Activated CD8-positive, alpha-beta memory T cell treated with anti-CD3 and anti-CD28 coated beads for 36 hours (primary cell): Measurements from ENCODE around the gene DDX17. TPM values are rescaled to one million over a fixed set of nuclear protein-coding genes. Genes with fewer than 3 reads are reported as not detected.
"Not testable (repeated sequence)": the region's sequence is repeated elsewhere in the genome, so short reads cannot be mapped to it uniquely, and the experiment has no call there.

Source experiments
- CTCF ChIA-PET: fragments of 350-600 bp; sonication (Branson Sonifier 250); formaldehyde crosslinking; loops from one replicate; lab custom pipeline; 2021; ENCODE audit warnings: antibody characterized with exemption; lab: Charles Lee
- POLR2A ChIA-PET: fragments of 350-600 bp; sonication (Branson Sonifier 250); formaldehyde crosslinking; loops from one replicate; lab custom pipeline; 2021; ENCODE audit warnings: antibody characterized with exemption; lab: Charles Lee
- total RNA-seq, 2 experiments: library from RNA; stranded (reverse); gene quantifications; one replicate each; pipeline ENCODE4 v1.2.3, GENCODE V29; 2021

The DDX17 gene
- total RNA-seq, 2 experiments from 2014 or later, result 320 to 341 TPM

GRCh38 chr22:38471237-38471636 is 34.9 kb downstream of the DDX17 start:
- POLR2A ChIA-PET, result no interaction called here
- CTCF ChIA-PET, result no interaction called here

- POLR2A ChIA-PET, CTCF ChIA-PET: not testable (repeated sequence)
Observed at GRCh38 chr22:38470179-38470578, 35.9 kb downstream of the DDX17 start.

- POLR2A ChIA-PET, result no interaction called here
- CTCF ChIA-PET, result interaction anchor here (0.7 to 1.1 kb wide), 2 partner anchors 10 to 76 kb away, joined by 3 read pairs; no protein-coding TSS in a partner anchor
Observed at GRCh38 chr22:38469306-38469781, 36.8 kb downstream of the DDX17 start.

- ChIA-PET POLR2A (no interaction called here), CTCF (interaction anchor here (1.1 to 1.3 kb wide), 2 partner anchors 11 to 56 kb away, joined by 3 read pairs; no protein-coding TSS in a partner anchor)
Observed at GRCh38 chr22:38468443-38469305, 37.4 kb downstream of the DDX17 start.

- CTCF ChIA-PET, result interaction anchor here (1.1 to 1.3 kb wide), 2 partner anchors 12 to 55 kb away, joined by 3 read pairs; no protein-coding TSS in a partner anchor
Observed at GRCh38 chr22:38467904-38468442, 38.1 kb downstream of the DDX17 start, which contains the start of gene KDELR3. TSS of gene KDELR3 (plus strand) at chr22:38468096. CDS start at chr22:38468234, 138 bp downstream.

GRCh38 chr22:38467438-38467903 is 38.6 kb downstream of the DDX17 start:
- ChIA-PET POLR2A (no interaction called here), CTCF (interaction anchor here (1.3 kb wide), 1 partner anchor 54 kb away, joined by 3 read pairs; no protein-coding TSS in a partner anchor)

More at GRCh38 chr22:38467904-38468442, 38.1 kb downstream of the DDX17 start, which contains the start of gene KDELR3:
- POLR2A ChIA-PET, result no interaction called here

- ChIA-PET POLR2A (no interaction called here), CTCF (no interaction called here)
Observed at GRCh38 chr22:38465673-38466490, 40.2 kb downstream of the DDX17 start.

- ChIA-PET CTCF (interaction anchor here (0.7 kb wide), 3 partner anchors 49 to 474 kb away, joined by 3 read pairs; no protein-coding TSS in a partner anchor), POLR2A (interaction anchor here (0.7 kb wide), 1 partner anchor 185 kb away, joined by 3 read pairs; no protein-coding TSS in a partner anchor)
Observed at GRCh38 chr22:38464992-38465672, 41.0 kb downstream of the DDX17 start.

- POLR2A ChIA-PET, result no interaction called here
Observed at GRCh38 chr22:38462960-38463784, 42.9 kb downstream of the DDX17 start.

GRCh38 chr22:38461414-38462081 is 44.6 kb downstream of the DDX17 start:
- ChIA-PET POLR2A (interaction anchor here (0.7 kb wide), 1 partner anchor 578 kb away, joined by 3 read pairs; no protein-coding TSS in a partner anchor), CTCF (interaction anchor here (0.9 to 1.5 kb wide), 3 partner anchors 27 to 189 kb away, joined by 3 read pairs; no protein-coding TSS in a partner anchor)

More at GRCh38 chr22:38462960-38463784, 42.9 kb downstream of the DDX17 start:
- CTCF ChIA-PET, result interaction anchor here (1.3 to 1.5 kb wide), 2 partner anchors 18 to 28 kb away, joined by 3 to 4 read pairs; no protein-coding TSS in a partner anchor

- CTCF ChIA-PET, result no interaction called here
- POLR2A ChIA-PET, result no interaction called here
Observed at GRCh38 chr22:38461057-38461413, 45.1 kb downstream of the DDX17 start.

- ChIA-PET CTCF (no interaction called here), POLR2A (no interaction called here)
Observed at GRCh38 chr22:38460426-38460840, 45.7 kb downstream of the DDX17 start.

GRCh38 chr22:38456841-38457699 is 49.0 kb downstream of the DDX17 start:
- ChIA-PET CTCF (no interaction called here), POLR2A (no interaction called here)

- ChIA-PET POLR2A (no interaction called here), CTCF (no interaction called here)
Observed at GRCh38 chr22:38456272-38456835, 49.8 kb downstream of the DDX17 start.

GRCh38 chr22:38455530-38456271 is 50.4 kb downstream of the DDX17 start:
- ChIA-PET CTCF (no interaction called here), POLR2A (no interaction called here)
